GM23338 (cell line): ENCODE results near the gene CARD6.

Source experiments
- CREB1 ChIP-seq: fragments of 250-450 bp; sonication (Bioruptor Pico); IDR thresholded peaks from 2 replicates; pipeline ENCODE4 v1.5.0; 2020; ENCODE audit warnings: low read depth, mild to moderate bottlenecking, moderate library complexity
- EZH2 ChIP-seq: fragments of 200-600 bp; sonication (generic); IDR thresholded peaks from one replicate; pipeline ENCODE4 v1.8.0; 2017; ENCODE audit warnings: antibody characterized with exemption, mild to moderate bottlenecking, low read depth; ENCODE audit not compliant: unreplicated experiment
- EZH2phosphoT487 ChIP-seq: fragments of 200-600 bp; sonication (generic); IDR thresholded peaks from one replicate; pipeline ENCODE4 v1.8.1; 2018; ENCODE audit warnings: antibody characterized with exemption; ENCODE audit not compliant: unreplicated experiment
- JUNB ChIP-seq: IDR thresholded peaks from one replicate; pipeline ENCODE4 v1.6.1; 2016; ENCODE audit warnings: antibody characterized with exemption; ENCODE audit not compliant: unreplicated experiment
- NANOG ChIP-seq: IDR thresholded peaks from 2 replicates; pipeline ENCODE4 v1.6.1; 2016; ENCODE audit warnings: antibody characterized with exemption, borderline replicate concordance
- POLR2AphosphoS5 ChIP-seq: IDR thresholded peaks from 2 replicates; pipeline ENCODE4 v1.6.1; 2016; ENCODE audit warnings: antibody characterized with exemption, low read depth
- STAT1 ChIP-seq: IDR thresholded peaks from one replicate; pipeline ENCODE4 v1.6.1; 2016; ENCODE audit warnings: antibody characterized with exemption; ENCODE audit not compliant: unreplicated experiment
- ZNF331 ChIP-seq: fragments of 250-450 bp; sonication (Bioruptor Pico); IDR thresholded peaks from 2 replicates; pipeline ENCODE4 v1.5.0; 2020; ENCODE audit warnings: low read depth, mild to moderate bottlenecking, moderate library complexity
- TF ChIP-seq, protein P1 (sequence below): IDR thresholded peaks from one replicate; pipeline ENCODE4 v1.6.1; 2018; ENCODE audit warnings: antibody characterized with exemption; ENCODE audit not compliant: unreplicated experiment
- TF ChIP-seq, protein P2 (sequence below), 2 experiments: fragments of 200-600 bp in 1 of 2; sonication (generic) in 1 of 2; conservative IDR thresholded peaks; 2 replicates each; pipeline versions ENCODE4 v1.5.1 to v1.6.1; 2016 to 2017; ENCODE audit warnings: antibody characterized with exemption in 2 of 2, low read depth in 2 of 2, mild to moderate bottlenecking in 2 of 2, moderate library complexity in 1 of 2

DNA sequence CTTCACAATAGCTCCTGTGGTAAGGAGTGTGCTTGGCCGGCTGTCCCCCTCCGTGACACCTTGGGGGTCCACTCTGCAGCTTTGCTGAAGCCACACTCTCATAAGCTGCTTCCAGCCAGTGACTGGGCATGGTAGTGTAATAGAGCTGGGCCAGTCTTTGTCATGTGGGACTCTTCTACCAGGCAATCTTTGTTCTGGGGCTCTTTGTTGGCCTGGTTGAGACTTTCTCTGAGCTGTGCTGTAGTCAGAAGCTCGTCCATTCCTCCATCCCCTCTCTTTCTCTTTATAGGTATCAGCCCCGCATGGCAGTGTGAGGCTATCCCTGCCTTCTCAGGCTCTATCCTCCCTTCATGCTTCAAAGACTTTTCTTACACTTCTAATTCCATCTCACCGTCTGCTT, 25.7 kb downstream of the CARD6 start:
- TF ChIP-seq, protein P1, sequence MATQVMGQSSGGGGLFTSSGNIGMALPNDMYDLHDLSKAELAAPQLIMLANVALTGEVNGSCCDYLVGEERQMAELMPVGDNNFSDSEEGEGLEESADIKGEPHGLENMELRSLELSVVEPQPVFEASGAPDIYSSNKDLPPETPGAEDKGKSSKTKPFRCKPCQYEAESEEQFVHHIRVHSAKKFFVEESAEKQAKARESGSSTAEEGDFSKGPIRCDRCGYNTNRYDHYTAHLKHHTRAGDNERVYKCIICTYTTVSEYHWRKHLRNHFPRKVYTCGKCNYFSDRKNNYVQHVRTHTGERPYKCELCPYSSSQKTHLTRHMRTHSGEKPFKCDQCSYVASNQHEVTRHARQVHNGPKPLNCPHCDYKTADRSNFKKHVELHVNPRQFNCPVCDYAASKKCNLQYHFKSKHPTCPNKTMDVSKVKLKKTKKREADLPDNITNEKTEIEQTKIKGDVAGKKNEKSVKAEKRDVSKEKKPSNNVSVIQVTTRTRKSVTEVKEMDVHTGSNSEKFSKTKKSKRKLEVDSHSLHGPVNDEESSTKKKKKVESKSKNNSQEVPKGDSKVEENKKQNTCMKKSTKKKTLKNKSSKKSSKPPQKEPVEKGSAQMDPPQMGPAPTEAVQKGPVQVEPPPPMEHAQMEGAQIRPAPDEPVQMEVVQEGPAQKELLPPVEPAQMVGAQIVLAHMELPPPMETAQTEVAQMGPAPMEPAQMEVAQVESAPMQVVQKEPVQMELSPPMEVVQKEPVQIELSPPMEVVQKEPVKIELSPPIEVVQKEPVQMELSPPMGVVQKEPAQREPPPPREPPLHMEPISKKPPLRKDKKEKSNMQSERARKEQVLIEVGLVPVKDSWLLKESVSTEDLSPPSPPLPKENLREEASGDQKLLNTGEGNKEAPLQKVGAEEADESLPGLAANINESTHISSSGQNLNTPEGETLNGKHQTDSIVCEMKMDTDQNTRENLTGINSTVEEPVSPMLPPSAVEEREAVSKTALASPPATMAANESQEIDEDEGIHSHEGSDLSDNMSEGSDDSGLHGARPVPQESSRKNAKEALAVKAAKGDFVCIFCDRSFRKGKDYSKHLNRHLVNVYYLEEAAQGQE, result no peak
- TF ChIP-seq, protein P2, sequence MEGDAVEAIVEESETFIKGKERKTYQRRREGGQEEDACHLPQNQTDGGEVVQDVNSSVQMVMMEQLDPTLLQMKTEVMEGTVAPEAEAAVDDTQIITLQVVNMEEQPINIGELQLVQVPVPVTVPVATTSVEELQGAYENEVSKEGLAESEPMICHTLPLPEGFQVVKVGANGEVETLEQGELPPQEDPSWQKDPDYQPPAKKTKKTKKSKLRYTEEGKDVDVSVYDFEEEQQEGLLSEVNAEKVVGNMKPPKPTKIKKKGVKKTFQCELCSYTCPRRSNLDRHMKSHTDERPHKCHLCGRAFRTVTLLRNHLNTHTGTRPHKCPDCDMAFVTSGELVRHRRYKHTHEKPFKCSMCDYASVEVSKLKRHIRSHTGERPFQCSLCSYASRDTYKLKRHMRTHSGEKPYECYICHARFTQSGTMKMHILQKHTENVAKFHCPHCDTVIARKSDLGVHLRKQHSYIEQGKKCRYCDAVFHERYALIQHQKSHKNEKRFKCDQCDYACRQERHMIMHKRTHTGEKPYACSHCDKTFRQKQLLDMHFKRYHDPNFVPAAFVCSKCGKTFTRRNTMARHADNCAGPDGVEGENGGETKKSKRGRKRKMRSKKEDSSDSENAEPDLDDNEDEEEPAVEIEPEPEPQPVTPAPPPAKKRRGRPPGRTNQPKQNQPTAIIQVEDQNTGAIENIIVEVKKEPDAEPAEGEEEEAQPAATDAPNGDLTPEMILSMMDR (conservative IDR thresholded peaks at IDR 0.05; ENCODE audit: low read depth in 2 of 2), result no peak
- TF ChIP-seq EZH2 (no peak), POLR2AphosphoS5 (no peak), ZNF331 (no peak), STAT1 (no peak), JUNB (no peak), CREB1 (CRISPR knock-in tag) (no peak), EZH2phosphoT487 (no peak), NANOG (no peak)
